Measurements from ENCODE around the gene KLHL10.
"Not testable (repeated sequence)": the region's sequence is repeated elsewhere in the genome, so short reads cannot be mapped to it uniquely, and the experiment has no call there.

DNA sequence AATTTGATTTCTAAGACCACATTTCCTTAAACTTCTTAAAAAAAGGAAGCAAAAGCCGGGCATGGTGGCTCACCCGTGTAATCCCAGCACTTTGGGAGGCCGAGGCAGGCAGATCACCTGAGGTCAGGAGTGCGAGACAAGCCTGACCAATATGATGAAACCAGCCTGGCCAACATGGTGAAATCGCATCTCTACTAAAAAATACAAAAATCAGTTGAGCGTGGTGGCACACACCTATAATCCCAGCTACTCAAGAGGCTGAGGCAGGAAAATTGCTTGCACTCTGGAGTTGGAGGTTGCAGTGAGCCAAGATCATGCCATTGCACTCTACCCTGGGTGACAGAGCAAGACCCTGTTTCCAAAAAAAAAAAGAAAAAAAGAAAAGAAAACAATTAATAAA, 3.2 kb downstream of the KLHL10 start:
- not testable (repeated sequence) for TF ChIP-seq CTCF (IDR thresholded peaks at IDR 0.05; ENCODE audit: poor library complexity); EZH2phosphoT487 (IDR thresholded peaks at IDR 0.05; ENCODE audit: low read depth, severe bottlenecking, unreplicated experiment); EZH2 (IDR thresholded peaks at IDR 0.05; ENCODE audit: borderline replicate concordance)
